GM23338 (cell line): ENCODE data around the gene ATXN3. TPM values are rescaled to one million over a fixed set of nuclear protein-coding genes. Genes with fewer than 3 reads are reported as not detected.

ENCODE experiments used
- ATAC-seq: fragments of 200-7000 bp; cut with Tn5 transposase; 3 replicates; pipeline ENCODE4 v1.9.1; 2020
- DNase-seq: peaks from one replicate; pipeline ENCODE4 v3.0.0-alpha.2; 2015; ENCODE audit warnings: low spot score
- H2AFZ ChIP-seq: fragments of 200-600 bp; sonication (generic); 2 replicates; pipeline ENCODE4 v1.8.0; 2016; ENCODE audit warnings: antibody characterized with exemption, mild to moderate bottlenecking, moderate library complexity
- H3F3A ChIP-seq: fragments of 200-600 bp; sonication (generic); replicated peaks from 2 replicates; pipeline ENCODE4 v1.8.0; 2017; ENCODE audit warnings: antibody characterized with exemption, mixed run types, low read depth
- H3K27ac ChIP-seq: fragments of 200-600 bp; sonication (generic); 2 replicates; pipeline ENCODE4 v1.6.1; 2016; ENCODE audit warnings: low read depth
- H3K27me3 ChIP-seq: fragments of 200-600 bp; sonication (generic); 2 replicates; pipeline ENCODE4 v1.8.0; 2016; ENCODE audit warnings: mild to moderate bottlenecking, mixed run types, moderate library complexity; ENCODE audit not compliant: insufficient read depth
- H3K36me3 ChIP-seq: fragments of 200-600 bp; sonication (generic); 2 replicates; pipeline ENCODE4 v1.8.0; 2016; ENCODE audit warnings: mild to moderate bottlenecking; ENCODE audit not compliant: insufficient read depth
- H3K4me1 ChIP-seq: fragments of 200-600 bp; sonication (generic); 2 replicates; pipeline ENCODE4 v1.8.0; 2016; ENCODE audit warnings: mild to moderate bottlenecking, moderate library complexity; ENCODE audit not compliant: insufficient read depth
- H3K4me2 ChIP-seq: fragments of 200-600 bp; sonication (generic); 2 replicates; pipeline ENCODE4 v1.7.1; 2017; ENCODE audit warnings: mixed run types
- H3K4me3 ChIP-seq: fragments of 200-600 bp; sonication (generic); 2 replicates; pipeline ENCODE4 v1.6.1; 2016; ENCODE audit warnings: mixed run types
- H3K79me2 ChIP-seq: fragments of 200-600 bp; sonication (generic); replicated peaks from 2 replicates; pipeline ENCODE4 v1.8.0; 2017; ENCODE audit warnings: mild to moderate bottlenecking; ENCODE audit not compliant: insufficient read depth
- H3K9me2 ChIP-seq: fragments of 200-600 bp; sonication (generic); 2 replicates; pipeline ENCODE4 v1.8.0; 2017; ENCODE audit not compliant: insufficient read depth
- H4K20me1 ChIP-seq: fragments of 200-600 bp; sonication (generic); replicated peaks from 2 replicates; pipeline ENCODE4 v1.8.0; 2017; ENCODE audit warnings: mild to moderate bottlenecking; ENCODE audit not compliant: insufficient read depth
- H3K27ac Mint-ChIP-seq: 2 replicates; pipeline ENCODE4 v1.8.0; 2020; ENCODE audit warnings: inconsistent platforms, mild to moderate bottlenecking, moderate library complexity, mixed read lengths
- H3K27me3 Mint-ChIP-seq: 3 replicates; pipeline ENCODE4 v1.8.0; 2022; ENCODE audit warnings: low read depth, mild to moderate bottlenecking, moderate library complexity, mixed read lengths, inconsistent platforms; ENCODE audit not compliant: insufficient read depth, poor library complexity
- H3K36me3 Mint-ChIP-seq: 3 replicates; pipeline ENCODE4 v1.8.0; 2021; ENCODE audit warnings: low read depth, mild to moderate bottlenecking, inconsistent platforms, moderate library complexity, mixed read lengths
- H3K4me1 Mint-ChIP-seq: 3 replicates; pipeline ENCODE4 v1.8.0; 2020; ENCODE audit warnings: mild to moderate bottlenecking, inconsistent platforms, mixed read lengths
- H3K4me3 Mint-ChIP-seq: 3 replicates; pipeline ENCODE4 v1.8.0; 2021; ENCODE audit warnings: moderate library complexity, mild to moderate bottlenecking, inconsistent platforms, mixed read lengths
- H3K9me3 Mint-ChIP-seq: 3 replicates; pipeline ENCODE4 v1.8.0; 2020; ENCODE audit warnings: moderate library complexity, mild to moderate bottlenecking, inconsistent platforms, mixed read lengths
- CREB1 ChIP-seq: fragments of 250-450 bp; sonication (Bioruptor Pico); IDR thresholded peaks from 2 replicates; pipeline ENCODE4 v1.5.0; 2020; ENCODE audit warnings: low read depth, mild to moderate bottlenecking, moderate library complexity
- CTCF ChIP-seq, 2 experiments: fragments of 200-600 bp in 1 of 2; sonication (generic) in 1 of 2; conservative IDR thresholded peaks; 2 replicates each; pipeline versions ENCODE4 v1.5.1 to v1.6.1; 2016 to 2017; ENCODE audit warnings: antibody characterized with exemption in 2 of 2, low read depth in 2 of 2, mild to moderate bottlenecking in 2 of 2, moderate library complexity in 1 of 2
- ETS1 ChIP-seq: IDR thresholded peaks from 2 replicates; pipeline ENCODE4 v1.6.1; 2016; ENCODE audit warnings: antibody characterized with exemption
- EZH2 ChIP-seq: fragments of 200-600 bp; sonication (generic); IDR thresholded peaks from one replicate; pipeline ENCODE4 v1.8.0; 2017; ENCODE audit warnings: antibody characterized with exemption, mild to moderate bottlenecking, low read depth; ENCODE audit not compliant: unreplicated experiment
- EZH2phosphoT487 ChIP-seq: fragments of 200-600 bp; sonication (generic); IDR thresholded peaks from one replicate; pipeline ENCODE4 v1.8.1; 2018; ENCODE audit warnings: antibody characterized with exemption; ENCODE audit not compliant: unreplicated experiment
- JUNB ChIP-seq: IDR thresholded peaks from one replicate; pipeline ENCODE4 v1.6.1; 2016; ENCODE audit warnings: antibody characterized with exemption; ENCODE audit not compliant: unreplicated experiment
- NANOG ChIP-seq: IDR thresholded peaks from 2 replicates; pipeline ENCODE4 v1.6.1; 2016; ENCODE audit warnings: antibody characterized with exemption, borderline replicate concordance
- POLR2AphosphoS5 ChIP-seq: IDR thresholded peaks from 2 replicates; pipeline ENCODE4 v1.6.1; 2016; ENCODE audit warnings: antibody characterized with exemption, low read depth
- REST ChIP-seq: IDR thresholded peaks from one replicate; pipeline ENCODE4 v1.6.1; 2018; ENCODE audit warnings: antibody characterized with exemption; ENCODE audit not compliant: unreplicated experiment
- STAT1 ChIP-seq: IDR thresholded peaks from one replicate; pipeline ENCODE4 v1.6.1; 2016; ENCODE audit warnings: antibody characterized with exemption; ENCODE audit not compliant: unreplicated experiment
- ZNF114 ChIP-seq: fragments of 250-450 bp; sonication (Bioruptor Pico); IDR thresholded peaks from 2 replicates; pipeline ENCODE4 v1.5.0; 2020; ENCODE audit warnings: mild to moderate bottlenecking, moderate library complexity
- ZNF331 ChIP-seq: fragments of 250-450 bp; sonication (Bioruptor Pico); IDR thresholded peaks from 2 replicates; pipeline ENCODE4 v1.5.0; 2020; ENCODE audit warnings: low read depth, mild to moderate bottlenecking, moderate library complexity
- ZNF462 ChIP-seq: fragments of 250-450 bp; sonication (Bioruptor Pico); IDR thresholded peaks from 2 replicates; pipeline ENCODE4 v1.5.0; 2020; ENCODE audit warnings: mild to moderate bottlenecking, moderate library complexity
- polyA plus RNA-seq: library from polyadenylated mRNA; unstranded; fragments of >200 nt; fragmentation: Nextera tagmentation; extraction: Ambion mirVana; gene quantifications from 2 replicates; pipeline ENCODE4 v1.2.1, GENCODE V29; 2016
- total RNA-seq: library from RNA; depleted of rRNA; stranded (reverse); fragments of >200 nt; shearing (Covaris generic); gene quantifications from 2 replicates; pipeline ENCODE4 v1.2.3, GENCODE V29; 2014

ATXN3 gene
- total and polyA plus RNA-seq, 2 experiments from 2014 or later, result 39.5 to 66.7 TPM

GRCh38 chr14:92014040-92014439, 92.3 kb downstream of the ATXN3 start:
- H3K4me1 ChIP-seq, result no peaks in the 10 kb centered on the region
- Mint-ChIP-seq H3K4me3 (no peak overlapping the region), H3K36me3 (peaks cover 16% of the 10 kb centered on the region; the same call in 1 of the 3 replicates), H3K27ac (no peak overlapping the region), H3K27me3 (no peaks in the 10 kb centered on the region), H3K4me1 (no peaks in the 10 kb centered on the region), H3K9me3 (no peaks in the 10 kb centered on the region)
- H4K20me1 ChIP-seq, result 0 out of 2 replicates have a peak, but pooled peaks cover 2% of the 10 kb centered on the region
- no peak for DNase-seq
- H3K4me2 ChIP-seq, result no peak overlapping the region
- H3K27ac ChIP-seq, result no peak overlapping the region
- no peaks in the 10 kb centered on the region for H3F3A ChIP-seq
- TF ChIP-seq JUNB, result no peak
- no peak for TF ChIP-seq CTCF (conservative IDR thresholded peaks at IDR 0.05; ENCODE audit: low read depth in 2 of 2)
- no peak for TF ChIP-seq EZH2phosphoT487
- TF ChIP-seq EZH2, result no peak
- no peak for TF ChIP-seq ZNF114 (CRISPR knock-in tag)
- TF ChIP-seq CREB1, result no peak
- TF ChIP-seq POLR2AphosphoS5, result no peak
- TF ChIP-seq STAT1, result no peak
- TF ChIP-seq ZNF331 (CRISPR knock-in tag), result no peak
- TF ChIP-seq REST, result no peak
- no peak for TF ChIP-seq NANOG
- TF ChIP-seq ETS1, result no peak
- no peak for TF ChIP-seq ZNF462 (CRISPR knock-in tag)
- H2AFZ ChIP-seq, result no peak overlapping the region
- no peak for ATAC-seq
- H3K79me2 ChIP-seq, result no peaks in the 10 kb centered on the region
- peaks cover 26% of the 10 kb centered on the region; the same call in 1 of the 2 replicates for H3K36me3 ChIP-seq
- no peak overlapping the region for H3K4me3 ChIP-seq
- H3K27me3 ChIP-seq, result no peaks in the 10 kb centered on the region
- H3K9me2 ChIP-seq, result no peaks in the 10 kb centered on the region
